B cell (primary cell): ENCODE data around the gene MLIP. TPM values are rescaled to one million over a fixed set of nuclear protein-coding genes. Genes with fewer than 3 reads are reported as not detected.

ENCODE experiments used
- ATAC-seq: fragments of 200-7000 bp; cut with Tn5 transposase; one replicate; pipeline ENCODE4 v1.10.0; 2021; ENCODE audit warnings: low read depth, mild to moderate bottlenecking, moderate number of reproducible peaks, moderate library complexity
- CTCF ChIA-PET: fragments of 350-600 bp; sonication (Branson Sonifier 250); formaldehyde crosslinking; loops from one replicate; lab custom pipeline; 2021; ENCODE audit warnings: antibody characterized with exemption, inconsistent platforms; lab: Charles Lee
- POLR2A ChIA-PET: fragments of 350-600 bp; sonication (Branson Sonifier 250); formaldehyde crosslinking; loops from one replicate; lab custom pipeline; 2021; ENCODE audit warnings: antibody characterized with exemption; lab: Charles Lee
- DNase-seq: peaks from one replicate; pipeline ENCODE4 v3.0.0; 2013
- H2AFZ ChIP-seq: 2 replicates; pipeline ENCODE4 v1.6.1; 2012; ENCODE audit warnings: mild to moderate bottlenecking, low read depth, low read length; ENCODE audit not compliant: insufficient read depth, poor library complexity, severe bottlenecking
- H3K27ac ChIP-seq, 2 donors: 1 replicate in 1 of 2; 2 replicates in 1 of 2; pipeline ENCODE4 v1.5.1; 2012 to 2013; ENCODE audit warnings: low read length in 2 of 2, mild to moderate bottlenecking in 2 of 2, moderate library complexity in 1 of 2
- H3K27me3 ChIP-seq, 4 experiments: fragments of 200-600 bp in 1 of 4; sonication (generic) in 1 of 4; replicated peaks in 1 of 4; 1 replicate in 2 of 4; 2 replicates in 2 of 4; pipeline versions ENCODE4 v1.6.1 to v1.7.0; 2013 to 2016; ENCODE audit warnings: low read length in 3 of 4, mild to moderate bottlenecking in 2 of 4, mixed read lengths in 1 of 4, moderate library complexity in 1 of 4; ENCODE audit not compliant: insufficient read depth in 4 of 4, control insufficient read depth in 3 of 4; ENCODE audit errors: control extremely low read depth in 1 of 4
- H3K36me3 ChIP-seq, 2 experiments: replicated peaks in 1 of 2; 1 replicate in 1 of 2; 2 replicates in 1 of 2; pipeline versions ENCODE4 v1.6.1 to v1.7.1; 2013; ENCODE audit warnings: low read length in 1 of 2; ENCODE audit not compliant: insufficient read depth in 2 of 2, control insufficient read depth in 1 of 2; ENCODE audit errors: control extremely low read depth in 1 of 2, extremely low read depth in 1 of 2
- H3K4me1 ChIP-seq, 2 donors: fragments of 200-600 bp in 1 of 2; sonication (generic) in 1 of 2; 1 replicate in 1 of 2; 2 replicates in 1 of 2; pipeline versions ENCODE4 v1.5.1 to v1.6.1; 2013 to 2017; ENCODE audit warnings: low read length in 2 of 2; ENCODE audit not compliant: control insufficient read depth in 2 of 2, insufficient read depth in 2 of 2
- H3K4me2 ChIP-seq: replicated peaks from 2 replicates; pipeline ENCODE3; 2012; ENCODE audit warnings: mild to moderate bottlenecking, low read depth, low read length; ENCODE audit not compliant: poor library complexity, severe bottlenecking
- H3K4me3 ChIP-seq, 5 experiments: fragments of 200-600 bp in 1 of 5; sonication (generic) in 1 of 5; 1 replicate in 3 of 5; 2 replicates in 2 of 5; pipeline versions ENCODE4 v1.5.1 to v1.7.0; 2011 to 2016; ENCODE audit warnings: low read length in 4 of 5, mild to moderate bottlenecking in 4 of 5, low read depth in 2 of 5, control low read depth in 1 of 5, moderate library complexity in 1 of 5; ENCODE audit not compliant: insufficient read depth in 1 of 5; ENCODE audit errors: control extremely low read depth in 1 of 5, extremely low read depth in 1 of 5
- H3K79me2 ChIP-seq: fragments of 200-600 bp; sonication (generic); one replicate; pipeline ENCODE4 v1.6.0; 2016; ENCODE audit warnings: low read length; ENCODE audit not compliant: control insufficient read depth, insufficient read depth
- H3K9ac ChIP-seq: fragments of 200-600 bp; sonication (generic); 2 replicates; pipeline ENCODE4 v1.6.1; 2017; ENCODE audit warnings: mild to moderate bottlenecking, low read length, moderate library complexity
- H3K9me3 ChIP-seq, 3 donors: one replicate each; pipeline versions ENCODE4 v1.6.1 to v1.7.1; 2013; ENCODE audit warnings: low read length in 2 of 3; ENCODE audit not compliant: control insufficient read depth in 2 of 3, insufficient read depth in 1 of 3; ENCODE audit errors: control extremely low read depth in 1 of 3
- H4K20me1 ChIP-seq: 2 replicates; pipeline ENCODE4 v1.6.0; 2012; ENCODE audit warnings: mild to moderate bottlenecking, low read length; ENCODE audit not compliant: insufficient read depth, control insufficient read depth, poor library complexity, severe bottlenecking
- H3K27ac Mint-ChIP-seq: one replicate; pipeline ENCODE4 v1.8.0; 2021; ENCODE audit warnings: mixed read lengths
- H3K27me3 Mint-ChIP-seq: one replicate; pipeline ENCODE4 v1.8.0; 2021; ENCODE audit warnings: mixed read lengths
- H3K4me1 Mint-ChIP-seq: one replicate; pipeline ENCODE4 v1.8.0; 2021; ENCODE audit warnings: mixed read lengths
- H3K4me3 Mint-ChIP-seq: one replicate; pipeline ENCODE4 v1.8.0; 2021; ENCODE audit warnings: mixed read lengths
- H3K9me3 Mint-ChIP-seq: one replicate; pipeline ENCODE4 v1.8.0; 2022; ENCODE audit warnings: mixed read lengths; ENCODE audit not compliant: insufficient read depth
- EZH2 ChIP-seq: IDR thresholded peaks from 2 replicates; pipeline ENCODE4 v1.6.1; 2012; ENCODE audit warnings: borderline replicate concordance, low read depth, mild to moderate bottlenecking, moderate library complexity, low read length; ENCODE audit not compliant: insufficient read depth, poor library complexity, severe bottlenecking
- WGBS: methylation state at CpG from one replicate; pipeline ENCODE4 v1.1.5; 2013; ENCODE audit warnings: missing lambda C conversion rate; ENCODE audit not compliant: insufficient coverage; 5-methylcytosine and 5-hydroxymethylcytosine counted together
- intact Hi-C: fragments of 100-400 bp; cut with micrococcal nuclease; formaldehyde crosslinking; loops from one replicate; pipeline ENCODE4 v1.10.0; 2022
- polyA plus RNA-seq: library from polyadenylated mRNA; depleted of rRNA; stranded (reverse); fragments of >200 nt; gene quantifications from 2 replicates; pipeline ENCODE4 v1.2.3, GENCODE V29; 2012
- total RNA-seq, 2 donors: library from RNA; stranded (reverse); fragments of 120-200 nt in 1 of 2; gene quantifications; 1 replicate in 1 of 2; 2 replicates in 1 of 2; pipeline versions ENCODE4 v1.2.3 to v1.2.4, GENCODE V29; 2013 to 2022
- TF ChIP-seq, protein P1 (sequence below): fragments of 200-600 bp; IDR thresholded peaks from one replicate; pipeline ENCODE4 v1.8.0; 2022; ENCODE audit warnings: antibody characterized with exemption, mild to moderate bottlenecking

The MLIP gene
- total and polyA plus RNA-seq, 2 donors (not counting 1 experiment from before 2014, with no cell fraction given), result not detected

DNA sequence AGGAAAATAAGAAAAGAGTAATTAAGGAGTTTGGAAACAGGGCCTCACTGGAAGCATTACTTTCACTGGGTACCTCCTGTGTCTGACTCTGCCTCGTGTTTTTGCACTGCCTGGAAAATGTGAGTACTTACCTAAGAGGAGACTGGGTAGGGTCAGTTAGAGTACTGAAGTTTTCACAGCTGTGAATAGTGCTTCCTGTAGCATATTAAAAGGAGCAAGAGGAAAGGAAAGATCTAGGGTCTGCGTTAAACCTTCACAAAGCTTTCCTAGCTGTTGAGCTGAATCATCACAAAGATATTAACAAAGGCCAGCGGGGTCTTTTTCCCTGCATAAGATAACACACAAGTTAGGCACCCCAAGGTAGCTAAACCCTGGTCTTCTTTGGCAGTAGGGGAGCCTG lies 82.3 kb downstream of the MLIP start:
- H3K4me3 ChIP-seq, result no peak overlapping the region
- CTCF ChIA-PET, result interaction anchor here (0.6 kb wide), 1 partner anchor 9 kb away, joined by 3 read pairs; no protein-coding TSS in a partner anchor
- H3K4me1 ChIP-seq, result no peaks in the 10 kb centered on the region
- peaks cover 2% of the 10 kb centered on the region for H3K9me3 Mint-ChIP-seq
- no peak for TF ChIP-seq EZH2
- TF ChIP-seq, protein P1, sequence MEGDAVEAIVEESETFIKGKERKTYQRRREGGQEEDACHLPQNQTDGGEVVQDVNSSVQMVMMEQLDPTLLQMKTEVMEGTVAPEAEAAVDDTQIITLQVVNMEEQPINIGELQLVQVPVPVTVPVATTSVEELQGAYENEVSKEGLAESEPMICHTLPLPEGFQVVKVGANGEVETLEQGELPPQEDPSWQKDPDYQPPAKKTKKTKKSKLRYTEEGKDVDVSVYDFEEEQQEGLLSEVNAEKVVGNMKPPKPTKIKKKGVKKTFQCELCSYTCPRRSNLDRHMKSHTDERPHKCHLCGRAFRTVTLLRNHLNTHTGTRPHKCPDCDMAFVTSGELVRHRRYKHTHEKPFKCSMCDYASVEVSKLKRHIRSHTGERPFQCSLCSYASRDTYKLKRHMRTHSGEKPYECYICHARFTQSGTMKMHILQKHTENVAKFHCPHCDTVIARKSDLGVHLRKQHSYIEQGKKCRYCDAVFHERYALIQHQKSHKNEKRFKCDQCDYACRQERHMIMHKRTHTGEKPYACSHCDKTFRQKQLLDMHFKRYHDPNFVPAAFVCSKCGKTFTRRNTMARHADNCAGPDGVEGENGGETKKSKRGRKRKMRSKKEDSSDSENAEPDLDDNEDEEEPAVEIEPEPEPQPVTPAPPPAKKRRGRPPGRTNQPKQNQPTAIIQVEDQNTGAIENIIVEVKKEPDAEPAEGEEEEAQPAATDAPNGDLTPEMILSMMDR, result no peak
- H3K4me2 ChIP-seq, result no peak overlapping the region
- DNase-seq (no peak), ATAC-seq (no peak)
- no peak overlapping the region for H3K27ac Mint-ChIP-seq
- H3K9me3 ChIP-seq, result no peaks in the 10 kb centered on the region
- no peak overlapping the region for H2AFZ ChIP-seq
- no peak overlapping the region for H3K27ac ChIP-seq
- H3K36me3 ChIP-seq, result no peaks in the 10 kb centered on the region
- 56% methylated on average over 1 of the region's 3 CpGs for WGBS
- no peaks in the 10 kb centered on the region for H3K4me1 Mint-ChIP-seq
- no peak overlapping the region for H3K9ac ChIP-seq
- no peaks in the 10 kb centered on the region for H3K27me3 Mint-ChIP-seq
- H3K4me3 Mint-ChIP-seq, result no peak overlapping the region
- H3K79me2 ChIP-seq, result no peaks in the 10 kb centered on the region
- POLR2A ChIA-PET, result no interaction called here
- intact Hi-C loops, result no loop called here
- no peaks in the 10 kb centered on the region for H3K27me3 ChIP-seq
- no peaks in the 10 kb centered on the region for H4K20me1 ChIP-seq

DNA sequence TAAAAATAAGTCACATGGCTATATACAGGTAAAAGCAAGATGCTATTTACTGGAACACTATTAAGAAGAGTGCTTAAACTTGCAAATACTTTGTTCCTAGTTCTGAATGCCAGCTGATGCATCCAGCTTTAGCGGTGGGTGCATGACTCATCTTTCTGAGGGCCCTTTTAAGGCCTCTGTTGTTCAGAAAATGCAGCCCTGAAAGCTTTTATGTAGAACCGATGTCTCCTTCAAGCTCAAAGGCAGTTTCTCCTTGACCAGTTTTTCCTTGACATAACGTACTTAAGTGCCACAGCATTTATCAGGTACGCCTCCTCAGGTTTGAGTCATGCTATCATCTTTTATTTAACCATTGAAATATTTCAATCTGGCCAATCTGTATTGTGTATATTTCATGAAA lies 82.8 kb downstream of the MLIP start:
- H3K9me3 Mint-ChIP-seq, result peaks cover 2% of the 10 kb centered on the region
- Histone ChIP-seq H2AFZ (no peak overlapping the region), H3K36me3 (no peaks in the 10 kb centered on the region), H4K20me1 (no peaks in the 10 kb centered on the region), H3K79me2 (no peaks in the 10 kb centered on the region), H3K9me3 (no peaks in the 10 kb centered on the region), H3K27ac (no peak overlapping the region), H3K27me3 (no peaks in the 10 kb centered on the region), H3K4me2 (no peak overlapping the region), H3K9ac (no peak overlapping the region), H3K4me3 (no peak overlapping the region), H3K4me1 (no peaks in the 10 kb centered on the region)
- POLR2A ChIA-PET, result no interaction called here
- H3K4me1 Mint-ChIP-seq, result no peaks in the 10 kb centered on the region
- no peak overlapping the region for H3K4me3 Mint-ChIP-seq
- no peak for ATAC-seq
- no peak for DNase-seq
- no peak overlapping the region for H3K27ac Mint-ChIP-seq
- TF ChIP-seq, protein P1, result no peak
- no peak for TF ChIP-seq EZH2
- WGBS, result 50% methylated on average over 2 of the region's 4 CpGs
- CTCF ChIA-PET, result no interaction called here
- H3K27me3 Mint-ChIP-seq, result no peaks in the 10 kb centered on the region
- intact Hi-C loops, result no loop called here
